ENCODE results near the gene ZFAND3.

GRCh38 chr6:37822851-37823682 is 3.5 kb downstream of the ZFAND3 start:
- TF ChIP-seq, protein P1, sequence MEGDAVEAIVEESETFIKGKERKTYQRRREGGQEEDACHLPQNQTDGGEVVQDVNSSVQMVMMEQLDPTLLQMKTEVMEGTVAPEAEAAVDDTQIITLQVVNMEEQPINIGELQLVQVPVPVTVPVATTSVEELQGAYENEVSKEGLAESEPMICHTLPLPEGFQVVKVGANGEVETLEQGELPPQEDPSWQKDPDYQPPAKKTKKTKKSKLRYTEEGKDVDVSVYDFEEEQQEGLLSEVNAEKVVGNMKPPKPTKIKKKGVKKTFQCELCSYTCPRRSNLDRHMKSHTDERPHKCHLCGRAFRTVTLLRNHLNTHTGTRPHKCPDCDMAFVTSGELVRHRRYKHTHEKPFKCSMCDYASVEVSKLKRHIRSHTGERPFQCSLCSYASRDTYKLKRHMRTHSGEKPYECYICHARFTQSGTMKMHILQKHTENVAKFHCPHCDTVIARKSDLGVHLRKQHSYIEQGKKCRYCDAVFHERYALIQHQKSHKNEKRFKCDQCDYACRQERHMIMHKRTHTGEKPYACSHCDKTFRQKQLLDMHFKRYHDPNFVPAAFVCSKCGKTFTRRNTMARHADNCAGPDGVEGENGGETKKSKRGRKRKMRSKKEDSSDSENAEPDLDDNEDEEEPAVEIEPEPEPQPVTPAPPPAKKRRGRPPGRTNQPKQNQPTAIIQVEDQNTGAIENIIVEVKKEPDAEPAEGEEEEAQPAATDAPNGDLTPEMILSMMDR (IDR thresholded peaks at IDR 0.05 in 8 of 11, conservative IDR thresholded peaks at IDR 0.05 in 3 of 11): no peak
- TF ChIP-seq POLR2A (IDR thresholded peaks at IDR 0.05) (no peak), POLR2AphosphoS5 (IDR thresholded peaks at IDR 0.05) (no peak)

Data from spleen (tissue), 7 donors.